HAP-1 (cell line): Measurements from ENCODE around the gene TLDC2.
A peak's percentile ranks its signal among the peaks of the same experiment; 100 is the strongest.
"Not testable (repeated sequence)": the region's sequence is repeated elsewhere in the genome, so short reads cannot be mapped to it uniquely, and the experiment has no call there.

Source experiments
- DNase-seq, 2 experiments: peaks; one replicate each; pipeline ENCODE4 v3.0.0-alpha.2; 2016 to 2020; ENCODE audit warnings: low spot score in 2 of 2
- H3K27me3 ChIP-seq: fragments of 250-450 bp; sonication (Bioruptor Pico); 2 replicates; pipeline ENCODE4 v1.5.1; 2020; ENCODE audit warnings: low read depth, mild to moderate bottlenecking, moderate library complexity
- H3K36me3 ChIP-seq: fragments of 250-450 bp; sonication (Bioruptor Pico); replicated peaks from 2 replicates; pipeline ENCODE4 v1.5.1; 2020; ENCODE audit warnings: mild to moderate bottlenecking
- H3K4me1 ChIP-seq: fragments of 250-450 bp; sonication (Bioruptor Pico); 2 replicates; pipeline ENCODE4 v1.5.1; 2020; ENCODE audit warnings: mild to moderate bottlenecking
- H3K4me3 ChIP-seq: fragments of 250-450 bp; sonication (Bioruptor Pico); 2 replicates; pipeline ENCODE4 v1.5.1; 2020; ENCODE audit warnings: mild to moderate bottlenecking, moderate library complexity
- H3K9me3 ChIP-seq: fragments of 250-450 bp; sonication (Bioruptor Pico); 2 replicates; pipeline ENCODE4 v1.5.1; 2020; ENCODE audit warnings: mild to moderate bottlenecking, moderate library complexity
- in situ Hi-C: fragments of 300-500 bp; cut with MboI; formaldehyde crosslinking; loops from 3 replicates; pipeline ENCODE4 v1.14.3; 2020; ENCODE audit warnings: low sequenced_read_pairs, inconsistent platforms, mixed read lengths

Gene TLDC2

GRCh38 chr20:36871640-36872570, 4.0 kb upstream of the TLDC2 start:
- in situ Hi-C loops: no loop called here
- no peak for DNase-seq

GRCh38 chr20:36872852-36873251, 3.1 kb upstream of the TLDC2 start:
- H3K4me3 ChIP-seq: no peak overlapping the region
- no peaks in the 10 kb centered on the region for H3K27me3 ChIP-seq
- no peak for DNase-seq
- no peaks in the 10 kb centered on the region for H3K4me1 ChIP-seq
- H3K9me3 ChIP-seq: no peaks in the 10 kb centered on the region
- in situ Hi-C loops: no loop called here
- H3K36me3 ChIP-seq: no peaks in the 10 kb centered on the region

More at GRCh38 chr20:36871640-36872570, 4.0 kb upstream of the TLDC2 start:
- Histone ChIP-seq H3K4me3 (no peak overlapping the region), H3K9me3 (no peaks in the 10 kb centered on the region), H3K27me3 (no peaks in the 10 kb centered on the region), H3K4me1 (no peaks in the 10 kb centered on the region), H3K36me3 (no peaks in the 10 kb centered on the region)

GRCh38 chr20:36873498-36874189, 2.3 kb upstream of the TLDC2 start:
- H3K36me3 ChIP-seq: no peaks in the 10 kb centered on the region
- no peak for DNase-seq
- no peaks in the 10 kb centered on the region for H3K4me1 ChIP-seq
- no peaks in the 10 kb centered on the region for H3K9me3 ChIP-seq
- in situ Hi-C loops: no loop called here
- no peak overlapping the region for H3K4me3 ChIP-seq
- no peaks in the 10 kb centered on the region for H3K27me3 ChIP-seq

- H3K4me3 ChIP-seq, in situ Hi-C loops, DNase-seq: not testable (repeated sequence)
These were observed 845 bp upstream of the TLDC2 start for GRCh38 chr20:36875093-36875492.

GRCh38 chr20:36876473-36876833, 515 bp downstream of the TLDC2 start:
- Histone ChIP-seq H3K4me3 (no peak overlapping the region), H3K4me1 (no peaks in the 10 kb centered on the region), H3K27me3 (no peaks in the 10 kb centered on the region), H3K36me3 (no peaks in the 10 kb centered on the region), H3K9me3 (no peaks in the 10 kb centered on the region)
- DNase-seq: no peak
- in situ Hi-C loops: no loop called here

More at GRCh38 chr20:36875093-36875492, 845 bp upstream of the TLDC2 start:
- not testable (repeated sequence) for H3K9me3 ChIP-seq, H3K36me3 ChIP-seq, H3K27me3 ChIP-seq, H3K4me1 ChIP-seq

GRCh38 chr20:36878941-36879340, 3.0 kb downstream of the TLDC2 start:
- Histone ChIP-seq H3K9me3 (no peaks in the 10 kb centered on the region), H3K27me3 (no peaks in the 10 kb centered on the region), H3K4me1 (no peaks in the 10 kb centered on the region), H3K36me3 (no peaks in the 10 kb centered on the region), H3K4me3 (no peak overlapping the region)
- DNase-seq: no peak
- in situ Hi-C loops: no loop called here

GRCh38 chr20:36880741-36881250, 4.9 kb downstream of the TLDC2 start:
- H3K4me3 ChIP-seq: no peak overlapping the region
- in situ Hi-C loops: loop anchor here (5.0 kb wide), 1 partner anchor 268 kb away; no protein-coding TSS in a partner anchor
- no peak for DNase-seq
- H3K4me1 ChIP-seq: no peaks in the 10 kb centered on the region
- H3K27me3 ChIP-seq: no peaks in the 10 kb centered on the region
- no peaks in the 10 kb centered on the region for H3K36me3 ChIP-seq
- H3K9me3 ChIP-seq: no peaks in the 10 kb centered on the region

GRCh38 chr20:36881331-36881730, 5.4 kb downstream of the TLDC2 start:
- DNase-seq: no peak
- in situ Hi-C loops: loop anchor here (5.0 kb wide), 1 partner anchor 269 kb away; no protein-coding TSS in a partner anchor
- H3K4me3 ChIP-seq: no peak overlapping the region
- no peaks in the 10 kb centered on the region for H3K36me3 ChIP-seq
- no peaks in the 10 kb centered on the region for H3K9me3 ChIP-seq
- H3K4me1 ChIP-seq: no peaks in the 10 kb centered on the region
- no peaks in the 10 kb centered on the region for H3K27me3 ChIP-seq

- no peak for DNase-seq
- 0 out of 2 replicates have a peak, but pooled peaks cover 1% of the 10 kb centered on the region for H3K4me1 ChIP-seq
- in situ Hi-C loops: loop anchor here (5.0 kb wide), 1 partner anchor 270 kb away; no protein-coding TSS in a partner anchor
- H3K9me3 ChIP-seq: no peaks in the 10 kb centered on the region
- no peak overlapping the region for H3K4me3 ChIP-seq
- no peaks in the 10 kb centered on the region for H3K36me3 ChIP-seq
- no peaks in the 10 kb centered on the region for H3K27me3 ChIP-seq
These were observed 6.0 kb downstream of the TLDC2 start for GRCh38 chr20:36881888-36882287.

- Histone ChIP-seq H3K36me3 (no peaks in the 10 kb centered on the region), H3K9me3 (no peaks in the 10 kb centered on the region), H3K27me3 (no peaks in the 10 kb centered on the region), H3K4me3 (no peak overlapping the region), H3K4me1 (0 out of 2 replicates have a peak, but pooled peaks cover 3% of the 10 kb centered on the region)
- in situ Hi-C loops: loop anchor here (5.0 kb wide), 1 partner anchor 272 kb away; no protein-coding TSS in a partner anchor
- DNase-seq: no peak
These were observed 8.1 kb downstream of the TLDC2 start for GRCh38 chr20:36883977-36884535.

- 0 out of 2 replicates have a peak, but pooled peaks cover 3% of the 10 kb centered on the region for H3K4me1 ChIP-seq
- in situ Hi-C loops: no loop called here
- H3K9me3 ChIP-seq: no peaks in the 10 kb centered on the region
- H3K36me3 ChIP-seq: no peaks in the 10 kb centered on the region
- no peak overlapping the region for H3K4me3 ChIP-seq
- DNase-seq: no peak
- H3K27me3 ChIP-seq: no peaks in the 10 kb centered on the region
These were observed 9.4 kb downstream of the TLDC2 start for GRCh38 chr20:36885356-36885755.

GRCh38 chr20:36886859-36887751, 11.2 kb downstream of the TLDC2 start:
- no peak overlapping the region for H3K4me3 ChIP-seq
- DNase-seq: peak; percentile 73 to 94
- no peaks in the 10 kb centered on the region for H3K36me3 ChIP-seq
- H3K9me3 ChIP-seq: no peaks in the 10 kb centered on the region
- H3K27me3 ChIP-seq: no peaks in the 10 kb centered on the region
- 0 out of 2 replicates have a peak, but pooled peaks cover 3% of the 10 kb centered on the region for H3K4me1 ChIP-seq
- in situ Hi-C loops: no loop called here

- in situ Hi-C loops: no loop called here
- Histone ChIP-seq H3K27me3 (no peaks in the 10 kb centered on the region), H3K9me3 (no peaks in the 10 kb centered on the region), H3K36me3 (peaks cover 2% of the 10 kb centered on the region), H3K4me1 (0 out of 2 replicates have a peak, but pooled peaks cover 3% of the 10 kb centered on the region), H3K4me3 (no peak overlapping the region)
- no peak for DNase-seq
These were observed 11.8 kb downstream of the TLDC2 start for GRCh38 chr20:36887752-36888090.
